Stomach (tissue), 4 donors: Measurements from ENCODE around the gene WDR76.

ENCODE experiments used
- CTCF ChIP-seq, 7 experiments: fragments of 450-650 bp in 4 of 7; fragments of 200-600 bp in 3 of 7; sonication (generic) in 3 of 7; IDR thresholded peaks; one replicate each; pipeline ENCODE4 v1.5.1; 2016 to 2019; ENCODE audit warnings: antibody characterized with exemption in 7 of 7, control low read depth in 2 of 7, mild to moderate bottlenecking in 1 of 7
- EP300 ChIP-seq: sonication (generic); formaldehyde crosslinking; IDR thresholded peaks from one replicate; pipeline ENCODE4 v1.6.1; 2017; ENCODE audit warnings: antibody characterized with exemption
- POLR2A ChIP-seq, 4 donors: fragments of 450-650 bp; IDR thresholded peaks; one replicate each; pipeline ENCODE4 v1.6.1; 2016; ENCODE audit warnings: antibody characterized with exemption in 4 of 4, control low read depth in 2 of 4, mild to moderate bottlenecking in 1 of 4, moderate library complexity in 1 of 4

GRCh38 chr15:43808960-43809678 lies 17.7 kb upstream of the WDR76 start:
- TF ChIP-seq CTCF (IDR thresholded peaks at IDR 0.05) = no peak
- no peak for TF ChIP-seq EP300
- no peak for TF ChIP-seq POLR2A (IDR thresholded peaks at IDR 0.05)
